Loucy (cell line): ENCODE results near the gene FAM13C.

Experiments used
- H2AFZ ChIP-seq: fragments of 200-600 bp; sonication (generic); 2 replicates; pipeline ENCODE4 v1.6.0; 2016; ENCODE audit warnings: antibody characterized with exemption, mild to moderate bottlenecking, low read length, moderate library complexity
- H3F3A ChIP-seq: fragments of 200-600 bp; 2 replicates; pipeline ENCODE4 v1.6.0; 2016; ENCODE audit warnings: antibody characterized with exemption, low read depth, mild to moderate bottlenecking
- H3K27me3 ChIP-seq: fragments of 200-600 bp; sonication (generic); 2 replicates; pipeline ENCODE4 v1.6.1; 2014; ENCODE audit warnings: low read length, mild to moderate bottlenecking; ENCODE audit not compliant: insufficient read depth, poor library complexity, severe bottlenecking
- H3K36me3 ChIP-seq: fragments of 200-600 bp; sonication (generic); 2 replicates; pipeline ENCODE4 v1.6.1; 2016; ENCODE audit warnings: low read length; ENCODE audit not compliant: insufficient read depth
- H3K4me1 ChIP-seq: fragments of 200-600 bp; sonication (generic); 2 replicates; pipeline ENCODE4 v1.5.1; 2014; ENCODE audit warnings: low read length, mild to moderate bottlenecking; ENCODE audit not compliant: insufficient read depth, poor library complexity, severe bottlenecking
- H3K4me2 ChIP-seq: fragments of 200-600 bp; sonication (generic); 2 replicates; pipeline ENCODE4 v1.6.0; 2014; ENCODE audit warnings: antibody characterized with exemption, low read length, low read depth, mild to moderate bottlenecking; ENCODE audit not compliant: poor library complexity, severe bottlenecking
- H3K4me3 ChIP-seq: fragments of 200-600 bp; sonication (generic); 2 replicates; pipeline ENCODE4 v1.5.1; 2014; ENCODE audit warnings: low read length, mild to moderate bottlenecking, mixed read lengths; ENCODE audit not compliant: poor library complexity, severe bottlenecking
- H3K79me2 ChIP-seq: fragments of 200-600 bp; sonication (generic); 2 replicates; pipeline ENCODE4 v1.6.1; 2014; ENCODE audit warnings: low read length; ENCODE audit not compliant: insufficient read depth
- H3K9ac ChIP-seq: fragments of 200-600 bp; sonication (generic); 2 replicates; pipeline ENCODE4 v1.6.0; 2014; ENCODE audit warnings: mild to moderate bottlenecking, low read depth, low read length, moderate library complexity; ENCODE audit not compliant: poor library complexity, severe bottlenecking
- H3K9me2 ChIP-seq: fragments of 200-600 bp; sonication (generic); replicated peaks from 2 replicates; pipeline ENCODE4 v1.6.1; 2016; ENCODE audit warnings: low read depth, low read length, mixed read lengths
- H3K9me3 ChIP-seq: fragments of 200-600 bp; sonication (generic); 2 replicates; pipeline ENCODE4 v1.6.1; 2014; ENCODE audit warnings: mild to moderate bottlenecking, antibody characterized with exemption, low read length, low read depth; ENCODE audit not compliant: insufficient read depth
- H4K20me1 ChIP-seq: fragments of 200-600 bp; sonication (generic); 2 replicates; pipeline ENCODE4 v1.6.0; 2014; ENCODE audit warnings: antibody characterized with exemption, low read length, mild to moderate bottlenecking; ENCODE audit not compliant: insufficient read depth, poor library complexity, severe bottlenecking
- EZH2phosphoT487 ChIP-seq: fragments of 200-600 bp; IDR thresholded peaks from 2 replicates; pipeline ENCODE4 v1.6.1; 2018; ENCODE audit warnings: antibody characterized with exemption, mild to moderate bottlenecking, moderate library complexity, borderline replicate concordance
- TF ChIP-seq, protein P1 (sequence below): fragments of 200-600 bp; sonication (generic); conservative IDR thresholded peaks from 2 replicates; pipeline ENCODE4 v1.5.1; 2014; ENCODE audit warnings: mild to moderate bottlenecking, antibody characterized with exemption, low read length

The FAM13C gene

DNA sequence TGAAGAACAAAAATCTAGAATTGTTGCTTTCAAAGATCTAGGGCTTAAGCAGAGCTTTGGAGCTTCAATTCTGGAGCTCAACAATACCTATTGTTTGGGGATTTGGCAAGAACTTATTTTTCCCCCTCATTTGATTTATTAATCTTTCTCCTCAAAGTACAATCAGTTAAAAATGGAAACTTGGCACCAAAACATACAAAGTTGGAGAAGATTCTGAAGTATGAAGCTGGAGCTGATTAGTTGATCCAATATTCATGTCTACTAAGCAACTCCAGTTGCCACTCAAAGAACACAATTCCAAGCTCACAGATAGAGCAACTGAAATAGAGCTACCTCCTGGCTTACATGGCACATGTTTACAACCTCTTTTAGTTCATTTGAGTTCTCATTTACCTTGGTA, 3.8 kb downstream of the FAM13C start:
- Histone ChIP-seq H3K4me1 (no peaks in the 10 kb centered on the region), H3F3A (no peaks in the 10 kb centered on the region), H3K4me2 (no peak overlapping the region), H2AFZ (no peak overlapping the region), H3K9ac (no peak overlapping the region), H3K36me3 (no peaks in the 10 kb centered on the region), H3K4me3 (no peak overlapping the region), H3K27me3 (no peaks in the 10 kb centered on the region), H3K9me3 (no peaks in the 10 kb centered on the region), H4K20me1 (no peaks in the 10 kb centered on the region), H3K79me2 (no peaks in the 10 kb centered on the region), H3K9me2 (no peaks in the 10 kb centered on the region)
- TF ChIP-seq EZH2phosphoT487, result no peak
- TF ChIP-seq, protein P1, sequence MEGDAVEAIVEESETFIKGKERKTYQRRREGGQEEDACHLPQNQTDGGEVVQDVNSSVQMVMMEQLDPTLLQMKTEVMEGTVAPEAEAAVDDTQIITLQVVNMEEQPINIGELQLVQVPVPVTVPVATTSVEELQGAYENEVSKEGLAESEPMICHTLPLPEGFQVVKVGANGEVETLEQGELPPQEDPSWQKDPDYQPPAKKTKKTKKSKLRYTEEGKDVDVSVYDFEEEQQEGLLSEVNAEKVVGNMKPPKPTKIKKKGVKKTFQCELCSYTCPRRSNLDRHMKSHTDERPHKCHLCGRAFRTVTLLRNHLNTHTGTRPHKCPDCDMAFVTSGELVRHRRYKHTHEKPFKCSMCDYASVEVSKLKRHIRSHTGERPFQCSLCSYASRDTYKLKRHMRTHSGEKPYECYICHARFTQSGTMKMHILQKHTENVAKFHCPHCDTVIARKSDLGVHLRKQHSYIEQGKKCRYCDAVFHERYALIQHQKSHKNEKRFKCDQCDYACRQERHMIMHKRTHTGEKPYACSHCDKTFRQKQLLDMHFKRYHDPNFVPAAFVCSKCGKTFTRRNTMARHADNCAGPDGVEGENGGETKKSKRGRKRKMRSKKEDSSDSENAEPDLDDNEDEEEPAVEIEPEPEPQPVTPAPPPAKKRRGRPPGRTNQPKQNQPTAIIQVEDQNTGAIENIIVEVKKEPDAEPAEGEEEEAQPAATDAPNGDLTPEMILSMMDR, result no peak

DNA sequence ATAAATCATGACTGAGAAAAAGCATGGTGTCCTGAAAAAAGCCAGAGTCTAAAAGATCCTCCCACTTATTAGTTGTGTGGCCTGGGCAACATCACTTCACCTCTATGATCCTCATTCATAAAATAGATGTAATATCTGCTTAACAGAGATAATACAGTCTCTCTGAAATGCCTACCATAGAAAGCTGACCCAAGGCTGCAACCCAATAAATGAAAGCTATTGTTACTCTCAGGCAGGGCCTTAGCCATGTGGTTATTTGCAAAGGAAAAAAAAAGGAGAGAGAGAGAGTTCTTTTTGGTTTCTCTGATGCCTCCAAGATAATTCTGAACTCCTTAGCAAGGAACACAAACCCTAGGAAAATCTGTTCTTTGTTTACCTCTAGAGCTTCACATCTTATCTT, 7.9 kb downstream of the FAM13C start:
- no peaks in the 10 kb centered on the region for H3K79me2 ChIP-seq
- H3K4me1 ChIP-seq, result no peaks in the 10 kb centered on the region
- H3K36me3 ChIP-seq, result no peaks in the 10 kb centered on the region
- H4K20me1 ChIP-seq, result no peaks in the 10 kb centered on the region
- no peaks in the 10 kb centered on the region for H3K27me3 ChIP-seq
- H3K9ac ChIP-seq, result no peak overlapping the region
- no peaks in the 10 kb centered on the region for H3K9me3 ChIP-seq
- TF ChIP-seq, protein P1, result no peak
- no peak for TF ChIP-seq EZH2phosphoT487
- H3K4me3 ChIP-seq, result no peak overlapping the region
- H3K4me2 ChIP-seq, result no peak overlapping the region
- H3F3A ChIP-seq, result no peaks in the 10 kb centered on the region
- no peak overlapping the region for H2AFZ ChIP-seq
- no peaks in the 10 kb centered on the region for H3K9me2 ChIP-seq

DNA sequence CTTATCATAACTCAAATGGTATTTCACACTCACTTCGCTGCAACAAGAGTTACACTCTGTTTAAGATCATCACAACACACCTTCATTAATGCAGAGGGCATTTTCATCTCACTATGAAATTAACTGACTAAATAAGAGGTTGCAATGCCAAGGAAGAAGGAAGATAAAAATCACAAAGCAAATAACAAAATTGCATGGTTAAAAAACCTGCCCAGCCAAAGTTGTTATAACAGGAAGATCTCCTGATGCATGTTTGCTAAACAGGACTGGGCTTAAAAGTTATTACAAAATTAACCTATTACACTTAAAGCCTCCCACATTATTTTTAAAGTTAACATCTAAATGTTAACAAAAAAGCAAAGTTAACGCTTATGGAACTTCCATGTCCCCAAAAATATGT, 11.8 kb downstream of the FAM13C start:
- H3K36me3 ChIP-seq, result no peaks in the 10 kb centered on the region
- H3F3A ChIP-seq, result no peaks in the 10 kb centered on the region
- H2AFZ ChIP-seq, result no peak overlapping the region
- H3K9me2 ChIP-seq, result no peaks in the 10 kb centered on the region
- no peak overlapping the region for H3K9ac ChIP-seq
- no peaks in the 10 kb centered on the region for H4K20me1 ChIP-seq
- H3K4me1 ChIP-seq, result no peaks in the 10 kb centered on the region
- no peaks in the 10 kb centered on the region for H3K27me3 ChIP-seq
- H3K9me3 ChIP-seq, result no peaks in the 10 kb centered on the region
- no peaks in the 10 kb centered on the region for H3K79me2 ChIP-seq
- H3K4me2 ChIP-seq, result no peak overlapping the region
- TF ChIP-seq, protein P1, result no peak
- no peak for TF ChIP-seq EZH2phosphoT487
- no peak overlapping the region for H3K4me3 ChIP-seq
